ENCODE results near the gene ARIH2. TPM values are rescaled to one million over a fixed set of nuclear protein-coding genes. Genes with fewer than 3 reads are reported as not detected.

ARIH2 gene
- total and polyA plus RNA-seq, 4 donors, result 66.6 to 96.4 (median 81.4) TPM

DNA sequence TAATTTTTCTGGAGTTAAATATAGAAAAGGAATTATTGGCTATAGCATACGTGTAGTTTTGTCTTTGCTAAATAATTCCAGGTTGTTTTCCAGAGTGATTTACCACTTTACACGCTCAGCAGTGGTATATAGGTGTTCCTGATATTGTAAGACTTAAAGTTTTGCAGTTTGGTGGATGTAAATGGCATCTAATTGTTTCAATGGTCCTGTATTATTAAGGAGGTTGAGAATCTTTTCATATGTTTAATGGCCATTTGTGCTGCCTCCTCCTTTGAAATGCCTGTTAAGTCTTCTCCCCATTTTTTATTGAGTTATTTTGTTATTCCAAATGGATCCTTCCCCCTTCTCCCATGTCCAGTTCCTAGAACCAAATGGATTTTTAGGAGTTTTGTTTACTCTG is 44.9 kb downstream of the ARIH2 start:
- H3K4me1 ChIP-seq (ENCODE audit: control insufficient read depth, insufficient read depth, low read length), result no peaks in the 10 kb centered on the region
- H3K36me3 ChIP-seq (ENCODE audit: control insufficient read depth, insufficient read depth, low read length), result peaks cover 27% of the 10 kb centered on the region
- no peaks in the 10 kb centered on the region for H3K9me3 ChIP-seq (ENCODE audit: control insufficient read depth, insufficient read depth, low read length)
- no peak for DNase-seq (ENCODE audit: low read depth in 4 of 6, low spot score in 6 of 6)
- no peaks in the 10 kb centered on the region for H3K27me3 ChIP-seq (ENCODE audit: control insufficient read depth, insufficient read depth, low read length)
- H3K4me3 ChIP-seq (ENCODE audit: low read depth, low read length), result no peak overlapping the region
- H3K27ac ChIP-seq (ENCODE audit: low read depth, low read length), result no peak overlapping the region
- WGBS (ENCODE audit: insufficient coverage), result 100% methylated on average over 1 of the region's 2 CpGs

DNA sequence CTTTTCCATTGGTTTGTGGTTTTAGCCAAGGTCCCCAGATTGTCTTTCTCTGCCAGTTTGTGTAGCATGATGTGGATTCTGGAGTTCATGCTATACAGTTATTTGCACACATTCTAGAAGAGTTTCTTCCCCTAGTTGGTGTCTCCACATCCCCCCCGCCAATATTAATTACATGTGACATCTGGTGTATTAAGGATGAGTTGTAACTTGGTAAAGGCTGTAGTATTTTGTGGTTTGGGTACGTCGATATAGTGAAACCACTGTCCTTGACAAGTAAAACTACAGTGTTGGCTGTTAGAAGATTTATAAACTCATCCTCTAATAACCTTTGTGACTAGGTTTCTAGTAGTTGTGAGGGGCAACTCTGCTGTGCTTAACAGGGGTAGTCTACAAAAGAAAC is 47.7 kb downstream of the ARIH2 start:
- H3K4me3 ChIP-seq (ENCODE audit: low read depth, low read length), result no peak overlapping the region
- no peaks in the 10 kb centered on the region for H3K9me3 ChIP-seq (ENCODE audit: control insufficient read depth, insufficient read depth, low read length)
- peaks cover 49% of the 10 kb centered on the region for H3K36me3 ChIP-seq (ENCODE audit: control insufficient read depth, insufficient read depth, low read length)
- no peaks in the 10 kb centered on the region for H3K27me3 ChIP-seq (ENCODE audit: control insufficient read depth, insufficient read depth, low read length)
- no peak overlapping the region for H3K27ac ChIP-seq (ENCODE audit: low read depth, low read length)
- DNase-seq (ENCODE audit: low read depth in 4 of 6, low spot score in 6 of 6), result no peak
- no peaks in the 10 kb centered on the region for H3K4me1 ChIP-seq (ENCODE audit: control insufficient read depth, insufficient read depth, low read length)
- no CpG with 5 or more reads among the region's 3 CpGs for WGBS (ENCODE audit: insufficient coverage)

DNA sequence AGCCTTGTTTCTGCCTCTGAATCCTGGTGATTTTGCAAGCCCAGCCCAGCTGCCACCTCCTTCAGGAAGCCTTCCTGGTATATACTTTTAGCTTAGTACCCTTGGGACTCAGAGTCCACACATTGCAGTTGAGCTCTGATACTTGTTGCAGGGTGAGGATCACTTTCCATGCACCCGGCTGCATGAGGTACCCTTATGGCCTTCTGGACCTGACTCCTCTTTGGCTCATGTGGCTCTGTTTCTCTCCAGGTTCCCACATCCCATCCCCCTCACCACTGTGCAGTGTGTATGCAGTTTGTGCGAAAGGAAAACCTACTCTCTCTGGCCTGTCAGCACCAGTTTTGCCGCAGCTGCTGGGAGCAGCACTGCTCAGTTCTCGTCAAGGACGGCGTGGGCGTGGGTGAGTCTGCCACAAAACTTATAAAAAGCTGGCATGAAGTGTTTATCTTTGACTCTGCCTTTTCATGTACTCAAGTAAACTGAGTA is 48.3 kb downstream of the ARIH2 start:
- Histone ChIP-seq H3K4me3 (ENCODE audit: low read depth, low read length) (no peak overlapping the region), H3K27me3 (ENCODE audit: control insufficient read depth, insufficient read depth, low read length) (no peaks in the 10 kb centered on the region), H3K9me3 (ENCODE audit: control insufficient read depth, insufficient read depth, low read length) (no peaks in the 10 kb centered on the region), H3K36me3 (ENCODE audit: control insufficient read depth, insufficient read depth, low read length) (peaks cover 52% of the 10 kb centered on the region), H3K27ac (ENCODE audit: low read depth, low read length) (no peak overlapping the region), H3K4me1 (ENCODE audit: control insufficient read depth, insufficient read depth, low read length) (no peaks in the 10 kb centered on the region)
- 90% methylated on average over 6 of the region's 7 CpGs for WGBS (ENCODE audit: insufficient coverage)
- DNase-seq (ENCODE audit: low read depth in 4 of 6, low spot score in 6 of 6), result no peak

DNA sequence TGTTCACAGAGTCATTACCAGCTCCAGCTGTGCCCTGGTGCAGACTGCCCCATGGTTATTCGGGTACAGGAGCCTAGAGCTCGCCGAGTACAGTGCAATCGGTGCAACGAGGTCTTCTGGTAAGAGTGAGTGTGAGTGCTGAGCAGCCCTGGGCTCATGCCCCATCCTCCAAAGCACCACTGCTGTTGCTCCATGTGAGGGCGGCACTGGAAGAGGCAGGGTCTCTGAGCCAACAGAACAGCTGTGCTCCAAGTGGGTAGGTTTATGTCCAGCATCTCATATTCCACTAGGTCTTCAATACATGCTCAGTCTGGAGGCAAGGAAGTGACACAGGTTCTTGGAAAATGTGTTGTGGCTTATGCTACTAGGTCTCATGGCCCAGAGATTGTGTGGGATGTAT is 51.9 kb downstream of the ARIH2 start:
- DNase-seq (ENCODE audit: low read depth in 4 of 6, low spot score in 6 of 6), result no peak
- Histone ChIP-seq H3K9me3 (ENCODE audit: control insufficient read depth, insufficient read depth, low read length) (no peaks in the 10 kb centered on the region), H3K27me3 (ENCODE audit: control insufficient read depth, insufficient read depth, low read length) (no peaks in the 10 kb centered on the region), H3K4me1 (ENCODE audit: control insufficient read depth, insufficient read depth, low read length) (no peaks in the 10 kb centered on the region), H3K4me3 (ENCODE audit: low read depth, low read length) (no peak overlapping the region), H3K36me3 (ENCODE audit: control insufficient read depth, insufficient read depth, low read length) (peaks cover 68% of the 10 kb centered on the region), H3K27ac (ENCODE audit: low read depth, low read length) (no peak overlapping the region)
- 98% methylated on average over 5 of the region's 6 CpGs for WGBS (ENCODE audit: insufficient coverage)

DNA sequence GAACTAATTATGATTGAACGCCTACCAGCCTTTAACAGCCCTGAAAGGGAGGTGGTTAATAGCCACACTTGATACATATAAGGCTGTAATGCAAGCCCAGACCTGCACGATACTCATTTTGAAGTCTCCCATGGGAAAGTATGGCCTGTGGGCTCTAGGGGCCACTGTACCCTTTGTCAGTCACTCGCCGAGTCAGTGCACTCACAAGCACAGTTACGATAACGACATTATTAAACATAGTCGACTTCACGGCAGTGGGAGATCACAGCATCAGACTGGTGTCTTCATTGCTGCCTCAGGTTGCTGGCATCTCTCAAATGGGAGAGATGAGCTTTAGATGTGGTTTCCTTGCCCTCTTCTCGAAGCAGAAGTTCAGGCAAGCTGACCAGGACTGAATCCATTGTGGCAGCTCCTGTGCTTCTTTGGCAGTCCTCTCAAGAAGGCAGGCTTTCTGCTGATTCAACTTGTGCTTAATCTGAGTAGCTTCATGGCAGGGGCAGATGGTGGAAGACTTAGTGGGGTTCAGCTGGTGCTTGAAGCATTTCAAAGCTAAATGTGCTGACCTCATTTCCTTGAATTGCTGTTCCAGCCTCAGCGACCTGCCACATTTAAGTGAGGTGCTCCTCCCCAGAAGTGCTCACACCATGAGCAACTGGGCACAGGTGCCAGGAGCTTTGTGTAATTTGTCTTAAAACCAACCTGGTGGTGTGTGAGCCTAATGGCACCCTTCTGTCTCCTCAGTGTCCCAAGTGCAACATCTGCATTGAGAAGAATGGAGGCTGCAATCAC is 55.6 kb downstream of the ARIH2 start:
- 83% methylated on average over 10 of the region's 10 CpGs for WGBS (ENCODE audit: insufficient coverage)
- Histone ChIP-seq H3K27me3 (ENCODE audit: control insufficient read depth, insufficient read depth, low read length) (no peaks in the 10 kb centered on the region), H3K4me1 (ENCODE audit: control insufficient read depth, insufficient read depth, low read length) (no peaks in the 10 kb centered on the region), H3K27ac (ENCODE audit: low read depth, low read length) (no peak overlapping the region), H3K36me3 (ENCODE audit: control insufficient read depth, insufficient read depth, low read length) (peaks cover 81% of the 10 kb centered on the region), H3K4me3 (ENCODE audit: low read depth, low read length) (no peak overlapping the region), H3K9me3 (ENCODE audit: control insufficient read depth, insufficient read depth, low read length) (no peaks in the 10 kb centered on the region)
- no peak for DNase-seq (ENCODE audit: low read depth in 4 of 6, low spot score in 6 of 6)

DNA sequence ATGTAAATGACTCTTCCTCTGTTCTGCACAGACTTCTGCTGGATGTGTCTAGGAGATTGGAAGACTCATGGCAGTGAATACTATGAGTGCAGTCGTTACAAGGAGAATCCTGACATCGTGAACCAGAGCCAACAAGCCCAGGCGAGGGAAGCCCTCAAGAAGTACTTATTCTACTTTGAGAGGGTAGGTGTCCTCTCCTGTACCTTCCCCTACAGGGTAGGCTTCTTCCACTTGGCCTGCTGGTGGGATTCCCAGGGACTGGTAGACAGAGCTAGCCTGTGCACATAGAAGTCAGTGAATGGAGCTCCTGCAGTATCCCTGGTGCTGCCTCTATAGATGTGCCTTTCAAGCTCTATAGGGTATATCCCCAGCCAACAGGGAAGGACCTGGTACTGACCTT is 60.8 kb downstream of the ARIH2 start:
- H3K4me3 ChIP-seq (ENCODE audit: low read depth, low read length), result no peak overlapping the region
- no peaks in the 10 kb centered on the region for H3K9me3 ChIP-seq (ENCODE audit: control insufficient read depth, insufficient read depth, low read length)
- no peak overlapping the region for H3K27ac ChIP-seq (ENCODE audit: low read depth, low read length)
- H3K27me3 ChIP-seq (ENCODE audit: control insufficient read depth, insufficient read depth, low read length), result no peaks in the 10 kb centered on the region
- H3K4me1 ChIP-seq (ENCODE audit: control insufficient read depth, insufficient read depth, low read length), result no peaks in the 10 kb centered on the region
- peaks cover 77% of the 10 kb centered on the region for H3K36me3 ChIP-seq (ENCODE audit: control insufficient read depth, insufficient read depth, low read length)
- DNase-seq (ENCODE audit: low read depth in 4 of 6, low spot score in 6 of 6), result no peak
- no CpG with 5 or more reads among the region's 3 CpGs for WGBS (ENCODE audit: insufficient coverage)

DNA sequence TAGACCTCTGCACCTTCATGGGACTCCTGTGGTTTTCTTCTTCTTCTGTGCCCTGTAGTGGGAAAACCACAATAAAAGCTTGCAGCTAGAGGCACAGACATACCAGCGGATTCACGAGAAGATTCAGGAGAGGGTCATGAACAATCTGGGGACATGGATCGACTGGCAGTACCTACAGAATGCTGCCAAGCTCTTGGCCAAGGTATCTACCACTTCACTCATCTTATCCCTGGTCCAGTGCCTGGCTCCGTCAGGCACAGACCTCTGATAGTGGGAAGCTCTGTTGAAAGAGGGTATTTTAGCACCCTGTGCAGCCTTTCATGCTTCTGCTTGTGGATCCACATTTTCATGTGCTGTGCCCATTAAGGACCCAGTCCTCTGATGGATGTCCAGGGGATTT is 61.7 kb downstream of the ARIH2 start:
- WGBS (ENCODE audit: insufficient coverage), result 90% methylated on average over 3 of the region's 4 CpGs

DNA sequence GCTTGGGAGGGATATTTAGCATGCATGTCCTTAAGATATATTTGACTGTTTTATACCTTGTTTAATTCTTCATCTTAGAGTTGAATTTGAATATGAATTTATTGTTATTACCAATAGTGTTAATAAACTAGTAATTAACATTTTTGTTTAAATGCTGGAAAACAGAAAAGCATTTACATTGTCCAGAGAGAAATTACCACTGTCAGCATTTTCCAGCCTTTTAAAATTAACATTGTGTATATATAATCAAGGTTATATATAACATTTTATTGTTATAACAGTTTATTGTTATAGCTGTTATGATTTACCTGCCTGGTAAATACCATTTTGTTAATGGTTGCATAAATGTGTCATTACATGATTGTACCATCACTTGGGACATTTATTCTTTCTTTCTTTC is 63.4 kb downstream of the ARIH2 start:
- Histone ChIP-seq H3K27me3 (ENCODE audit: control insufficient read depth, insufficient read depth, low read length) (no peaks in the 10 kb centered on the region), H3K4me3 (ENCODE audit: low read depth, low read length) (no peak overlapping the region), H3K9me3 (ENCODE audit: control insufficient read depth, insufficient read depth, low read length) (no peaks in the 10 kb centered on the region), H3K36me3 (ENCODE audit: control insufficient read depth, insufficient read depth, low read length) (peaks cover 68% of the 10 kb centered on the region), H3K27ac (ENCODE audit: low read depth, low read length) (no peak overlapping the region), H3K4me1 (ENCODE audit: control insufficient read depth, insufficient read depth, low read length) (no peaks in the 10 kb centered on the region)
- no peak for DNase-seq (ENCODE audit: low read depth in 4 of 6, low spot score in 6 of 6)

More for the DNA sequence above, 61.7 kb downstream of the ARIH2 start:
- DNase-seq (ENCODE audit: low read depth in 4 of 6, low spot score in 6 of 6), result no peak
- H3K27ac ChIP-seq (ENCODE audit: low read depth, low read length), result no peak overlapping the region
- no peak overlapping the region for H3K4me3 ChIP-seq (ENCODE audit: low read depth, low read length)
- H3K4me1 ChIP-seq (ENCODE audit: control insufficient read depth, insufficient read depth, low read length), result no peaks in the 10 kb centered on the region
- no peaks in the 10 kb centered on the region for H3K9me3 ChIP-seq (ENCODE audit: control insufficient read depth, insufficient read depth, low read length)
- H3K36me3 ChIP-seq (ENCODE audit: control insufficient read depth, insufficient read depth, low read length), result peaks cover 74% of the 10 kb centered on the region
- no peaks in the 10 kb centered on the region for H3K27me3 ChIP-seq (ENCODE audit: control insufficient read depth, insufficient read depth, low read length)

DNA sequence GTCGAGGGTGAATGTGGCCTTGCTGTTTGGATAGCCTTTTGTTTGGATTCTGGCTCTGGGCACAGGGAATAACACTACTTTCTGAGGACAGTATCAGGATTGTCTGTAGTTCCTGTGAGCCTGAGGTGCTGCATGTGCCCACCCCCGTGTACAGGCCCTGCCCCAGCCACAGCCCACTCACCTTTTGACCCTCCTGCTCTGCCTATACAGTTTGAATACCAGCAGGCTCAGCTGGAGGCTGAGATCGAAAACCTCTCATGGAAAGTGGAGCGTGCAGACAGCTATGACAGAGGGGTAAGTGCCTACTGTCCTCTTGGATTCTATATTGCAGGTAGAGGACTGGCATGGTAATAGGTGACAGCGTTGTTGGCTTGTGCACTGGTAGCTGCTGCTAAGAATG is 64.0 kb downstream of the ARIH2 start:
- 87% methylated on average over 4 of the region's 5 CpGs for WGBS (ENCODE audit: insufficient coverage)
- Histone ChIP-seq H3K27ac (ENCODE audit: low read depth, low read length) (no peak overlapping the region), H3K4me1 (ENCODE audit: control insufficient read depth, insufficient read depth, low read length) (no peaks in the 10 kb centered on the region), H3K4me3 (ENCODE audit: low read depth, low read length) (no peak overlapping the region), H3K27me3 (ENCODE audit: control insufficient read depth, insufficient read depth, low read length) (no peaks in the 10 kb centered on the region), H3K9me3 (ENCODE audit: control insufficient read depth, insufficient read depth, low read length) (no peaks in the 10 kb centered on the region), H3K36me3 (ENCODE audit: control insufficient read depth, insufficient read depth, low read length) (peaks cover 61% of the 10 kb centered on the region)
- no peak for DNase-seq (ENCODE audit: low read depth in 4 of 6, low spot score in 6 of 6)

DNA sequence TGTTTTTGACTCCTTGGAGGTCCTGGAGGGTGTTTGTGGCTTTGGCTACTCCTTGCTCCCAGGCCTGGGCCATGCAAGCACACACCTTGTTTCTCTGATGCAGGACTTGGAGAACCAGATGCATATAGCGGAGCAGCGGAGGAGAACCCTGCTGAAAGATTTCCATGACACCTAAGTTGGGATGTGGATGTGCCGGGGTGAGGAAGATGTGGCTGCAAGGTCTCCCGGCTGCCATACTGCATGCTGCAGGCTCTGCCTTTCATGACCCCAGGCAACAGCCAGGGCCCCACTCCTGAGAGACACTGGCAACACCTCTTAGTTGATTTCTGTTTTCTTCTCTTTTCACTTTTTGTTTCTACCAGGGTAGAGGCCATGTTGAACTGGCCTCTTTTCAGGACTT is 64.5 kb downstream of the ARIH2 start:
- WGBS (ENCODE audit: insufficient coverage), result 100% methylated on average over 3 of the region's 4 CpGs
- no peak for DNase-seq (ENCODE audit: low read depth in 4 of 6, low spot score in 6 of 6)
- no peaks in the 10 kb centered on the region for H3K27me3 ChIP-seq (ENCODE audit: control insufficient read depth, insufficient read depth, low read length)
- H3K36me3 ChIP-seq (ENCODE audit: control insufficient read depth, insufficient read depth, low read length), result peaks cover 61% of the 10 kb centered on the region
- H3K9me3 ChIP-seq (ENCODE audit: control insufficient read depth, insufficient read depth, low read length), result no peaks in the 10 kb centered on the region
- H3K27ac ChIP-seq (ENCODE audit: low read depth, low read length), result no peak overlapping the region
- H3K4me1 ChIP-seq (ENCODE audit: control insufficient read depth, insufficient read depth, low read length), result peaks cover under 1% of the 10 kb centered on the region
- H3K4me3 ChIP-seq (ENCODE audit: low read depth, low read length), result no peak overlapping the region

All from spinal cord (tissue), 10 donors.